Measurements from ENCODE around the gene CYP4F22. TPM values are rescaled to one million over a fixed set of nuclear protein-coding genes. Genes with fewer than 3 reads are reported as not detected.

CYP4F22 gene
- total and polyA plus RNA-seq, 2 of the 8 experiments (the other 6 are each of a cell fraction or from before 2014, with no cell fraction given), result not detected

GRCh38 chr19:15463861-15464371 is 44.4 kb upstream of the CYP4F22 start:
- CTCF ChIA-PET (ENCODE audit: partially characterized antibody), result interaction anchor here (1.1 to 4.5 kb wide), 2 partner anchors 9 to 33 kb away, joined by 3 to 25 read pairs; no protein-coding TSS in a partner anchor

More at GRCh38 chr19:15463861-15464371, 44.4 kb upstream of the CYP4F22 start:
- peak overlapping the region; percentile 79; the same call in 1 of the 2 replicates for H4K8ac ChIP-seq (ENCODE audit: extremely low read depth, insufficient read depth, low read length)
- H2BK5ac ChIP-seq (ENCODE audit: low read depth, low read length), result no peak overlapping the region
- no peak overlapping the region for H2BK20ac ChIP-seq (ENCODE audit: low read length)
- H3K4me3 ChIP-seq (ENCODE audit: extremely low read depth in 1 of 4, insufficient read depth in 2 of 4, low read depth in 3 of 4, low read length in 4 of 4), result peak overlapping the region in 1 of 4 experiments; percentile 33; a peak in 1 of 8 replicates
- H3K4me2 ChIP-seq (ENCODE audit: insufficient read depth in 1 of 2, low read depth in 2 of 2, low read length in 2 of 2), result peak overlapping the region in 1 of 2 experiments; percentile 9; a peak in 2 of 4 replicates
- DNase-seq (ENCODE audit: low read depth in 1 of 2, low spot score in 2 of 2), result no peak
- no peaks in the 10 kb centered on the region for H3K36me3 ChIP-seq (ENCODE audit: control insufficient read depth in 2 of 4, insufficient read depth in 4 of 4, low read length in 3 of 4)
- H3K14ac ChIP-seq (ENCODE audit: insufficient read length), result no peak overlapping the region
- no peaks in the 10 kb centered on the region for H3K9me3 ChIP-seq (ENCODE audit: insufficient read depth in 2 of 2, low read depth in 1 of 2, low read length in 1 of 2)
- H3K23ac ChIP-seq (ENCODE audit: insufficient read length), result no peak overlapping the region
- TF ChIP-seq HDAC6 (IDR thresholded peaks at IDR 0.05; ENCODE audit: low read depth, low read length), result no peak
- TF ChIP-seq CTCF (IDR thresholded peaks at IDR 0.05; ENCODE audit: control extremely low read depth in 1 of 3, insufficient read depth in 1 of 3, low read depth in 1 of 3, low read length in 3 of 3), result peak in 2 of 3 experiments; percentile 1 to 8; a peak in 2 of 4 replicates
- TF ChIP-seq RAD21 (IDR thresholded peaks at IDR 0.05 in 1 of 2, conservative IDR thresholded peaks at IDR 0.05 in 1 of 2; ENCODE audit: low read depth in 2 of 2, low read length in 2 of 2), result 0 out of 4 replicates have a peak, but pooled peaks of 1 of the 2 experiments have one; percentile 4
- no peak for TF ChIP-seq POU5F1 (IDR thresholded peaks at IDR 0.05; ENCODE audit: low read depth, low read length)
- no peak overlapping the region for H4K91ac ChIP-seq (replicated peaks; ENCODE audit: insufficient read length, low read length)
- H3K18ac ChIP-seq (ENCODE audit: extremely low read depth, low read length), result no peak overlapping the region
- FAIRE-seq, result no peak
- H3K27ac ChIP-seq (ENCODE audit: low read depth, low read length), result no peak overlapping the region
- H2BK12ac ChIP-seq (ENCODE audit: low read depth, low read length), result no peak overlapping the region; the same call in 1 of the 2 replicates
- H3K9ac ChIP-seq (replicated peaks in 1 of 4; ENCODE audit: extremely low read depth in 1 of 4, low read depth in 3 of 4, low read length in 3 of 4), result no peak overlapping the region
- H3K79me1 ChIP-seq (ENCODE audit: low read depth, low read length), result no peaks in the 10 kb centered on the region
- POLR2A ChIA-PET (ENCODE audit: partially characterized antibody), result no interaction called here
- H3K27me3 ChIP-seq (replicated peaks in 1 of 4; ENCODE audit: control insufficient read depth in 3 of 4, extremely low read depth in 1 of 4, insufficient read depth in 3 of 4, low read length in 3 of 4), result peaks cover 5 to 22% (median 12%) of the 10 kb centered on the region in 4 experiments
- no peak overlapping the region for H2AK5ac ChIP-seq (ENCODE audit: low read depth, low read length)
- H3K4ac ChIP-seq (replicated peaks; ENCODE audit: insufficient read length, low read depth, low read length), result no peak overlapping the region
- H3K23me2 ChIP-seq (ENCODE audit: low read depth, low read length), result peaks cover 2% of the 10 kb centered on the region; the same call in 1 of the 2 replicates
- H2BK120ac ChIP-seq (replicated peaks; ENCODE audit: low read depth, low read length), result no peak overlapping the region
- H3K4me1 ChIP-seq (replicated peaks in 1 of 4; ENCODE audit: control insufficient read depth in 3 of 4, insufficient read depth in 4 of 4, low read length in 3 of 4), result 0 out of 7 replicates have a peak, but pooled peaks cover 0 to 2% (median 0%) of the 10 kb centered on the region in 4 experiments
- WGBS, 2 experiments (ENCODE audit: extremely low coverage in 1 of 2, insufficient coverage in 1 of 2, insufficient read length in 1 of 2, insufficient replicate concordance in 2 of 2, low coverage in 1 of 2, low lambda C conversion rate in 2 of 2, missing lambda C conversion rate in 1 of 2), result 72% methylated on average over 11 of the region's 25 CpGs; no CpG with 5 or more reads in 1 of the 2 experiments
- no peak overlapping the region for H3K56ac ChIP-seq (replicated peaks; ENCODE audit: insufficient read length, low read depth, low read length)
- no peaks in the 10 kb centered on the region for H3K79me2 ChIP-seq (ENCODE audit: control insufficient read depth in 1 of 2, insufficient read depth in 2 of 2, low read length in 2 of 2)
- H2AFZ ChIP-seq (ENCODE audit: low read length), result no peak overlapping the region
- no peak overlapping the region for H4K5ac ChIP-seq (ENCODE audit: insufficient read length, low read depth, low read length)
- H2BK15ac ChIP-seq (ENCODE audit: low read length), result no peak overlapping the region
- peaks cover under 1 to 5% of the 10 kb centered on the region in 2 experiments for H4K20me1 ChIP-seq (replicated peaks in 1 of 2; ENCODE audit: control insufficient read depth in 1 of 2, insufficient read depth in 2 of 2, low read length in 2 of 2)
